K562 (cell line): ENCODE measurements around the gene CDK11B. TPM values are rescaled to one million over a fixed set of nuclear protein-coding genes. Genes with fewer than 3 reads are reported as not detected.

Experiments
- ATAC-seq: fragments of 200-7000 bp; cut with Tn5 transposase; 3 replicates; pipeline ENCODE4 v1.9.1; 2020; ENCODE audit warnings: moderate library complexity
- BruUV-seq: library from RNA; stranded (reverse); fragments of 400-500 nt; replicated peaks from 2 replicates; lab custom pipeline; 2021; lab: Mats Ljungman, UMichigan
- CTCF ChIA-PET: fragments of 300-600 bp; formaldehyde crosslinking; extraction: SDS; loops from one replicate; lab custom pipeline; 2021; ENCODE audit warnings: low intra/inter-chr PET ratio; lab: Yijun Ruan, JAX
- POLR2A ChIA-PET: fragments of 300-600, 350-650 bp; sonication (Branson Sonifier 250); formaldehyde crosslinking; extraction: SDS; loops from one replicate; lab custom pipeline; 2021; ENCODE audit warnings: antibody characterized with exemption, inconsistent platforms; lab: Yijun Ruan, JAX
- DNase-seq, 4 experiments: peaks; one replicate each; pipeline versions ENCODE4 v3.0.0 to v3.0.0-alpha.2; 2011 to 2018; ENCODE audit warnings: low spot score in 3 of 4, mixed read lengths in 3 of 4; ENCODE audit errors: extremely low read depth in 1 of 4
- FAIRE-seq: peaks from 2 replicates; lab custom pipeline; 2011; peaks lifted over from hg19 to GRCh38; lab: Jason Lieb, UNC
- H2AFZ ChIP-seq: 2 replicates; pipeline ENCODE4 v1.6.0; 2011; ENCODE audit warnings: low read depth, low read length, control low read depth, inconsistent platforms
- H3K27ac ChIP-seq: fragments of 200-600 bp; 3 replicates; pipeline ENCODE4 v1.8.0; 2011; ENCODE audit warnings: low read depth, mild to moderate bottlenecking, control low read depth, inconsistent platforms, low read length, moderate library complexity, mixed read lengths; ENCODE audit errors: extremely low read depth
- H3K27me3 ChIP-seq, 2 experiments: fragments of 300-600 bp in 1 of 2; 2 replicates in 1 of 2; 3 replicates in 1 of 2; pipeline versions ENCODE4 v1.6.0 to v1.8.0; 2011; ENCODE audit warnings: inconsistent platforms in 2 of 2, low read length in 2 of 2, mild to moderate bottlenecking in 1 of 2, mixed read lengths in 1 of 2, moderate library complexity in 1 of 2; ENCODE audit not compliant: control insufficient read depth in 2 of 2, insufficient read depth in 2 of 2
- H3K36me3 ChIP-seq: fragments of 300-600 bp; 3 replicates; pipeline ENCODE4 v1.8.0; 2011; ENCODE audit warnings: mild to moderate bottlenecking, low read length, inconsistent platforms; ENCODE audit not compliant: control insufficient read depth, insufficient read depth
- H3K4me1 ChIP-seq, 2 experiments: fragments of 200-600 bp in 1 of 2; replicated peaks in 1 of 2; 2 replicates in 1 of 2; 3 replicates in 1 of 2; pipeline versions ENCODE4 v1.5.1 to v1.8.0; 2011; ENCODE audit warnings: inconsistent platforms in 2 of 2, low read length in 2 of 2, mild to moderate bottlenecking in 1 of 2, mixed read lengths in 1 of 2, moderate library complexity in 1 of 2; ENCODE audit not compliant: control insufficient read depth in 2 of 2, insufficient read depth in 2 of 2
- H3K4me2 ChIP-seq: 2 replicates; pipeline ENCODE4 v1.6.1; 2011; ENCODE audit warnings: low read length, control low read depth, inconsistent platforms, mixed read lengths; ENCODE audit not compliant: insufficient read depth
- H3K4me3 ChIP-seq: fragments of 200-600 bp; sonication (generic), shearing (Covaris generic); 2 replicates; pipeline ENCODE4 v1.5.1; 2016; ENCODE audit warnings: control low read depth, inconsistent platforms
- H3K79me2 ChIP-seq: fragments of 200-600 bp; 3 replicates; pipeline ENCODE4 v1.8.0; 2011; ENCODE audit warnings: low read length, inconsistent platforms; ENCODE audit not compliant: control insufficient read depth, insufficient read depth
- H3K9ac ChIP-seq, 2 experiments: 2 replicates each; pipeline versions ENCODE4 v1.6.0 to v1.6.1; 2011; ENCODE audit warnings: low read depth in 2 of 2, low read length in 2 of 2, control low read depth in 1 of 2, inconsistent platforms in 1 of 2, mild to moderate bottlenecking in 1 of 2, mixed read lengths in 1 of 2; ENCODE audit not compliant: insufficient read depth in 1 of 2
- H3K9me1 ChIP-seq: one replicate; pipeline ENCODE4 v1.6.0; 2011; ENCODE audit warnings: inconsistent platforms, mild to moderate bottlenecking, low read length, moderate library complexity; ENCODE audit not compliant: control insufficient read depth, insufficient read depth
- H3K9me3 ChIP-seq: replicated peaks from 2 replicates; pipeline ENCODE4 v1.5.1; 2011; ENCODE audit warnings: low read depth, low read length, inconsistent platforms; ENCODE audit not compliant: control insufficient read depth, insufficient read depth
- H4K20me1 ChIP-seq: replicated peaks from 2 replicates; pipeline ENCODE4 v1.6.1; 2011; ENCODE audit warnings: low read length, inconsistent platforms, mixed read lengths; ENCODE audit not compliant: control insufficient read depth, insufficient read depth
- BACH1 ChIP-seq: fragments of 200-800 bp; sonication (Bioruptor generic); IDR thresholded peaks from 2 replicates; pipeline ENCODE4 v1.6.1; 2016; ENCODE audit warnings: missing genetic modification characterization, missing compliant biosample characterization
- BCOR ChIP-seq: fragments of 450-650 bp; IDR thresholded peaks from 2 replicates; pipeline ENCODE4 v1.6.1; 2016
- CC2D1A ChIP-seq: fragments of 450-650 bp; IDR thresholded peaks from 2 replicates; pipeline ENCODE4 v1.6.1; 2017; ENCODE audit warnings: mild to moderate bottlenecking
- DMBX1 ChIP-seq: fragments of 250-450 bp; sonication (Bioruptor Pico); IDR thresholded peaks from 2 replicates; pipeline ENCODE4 v1.8.0; 2022; ENCODE audit warnings: inconsistent platforms, mild to moderate bottlenecking, moderate library complexity, borderline replicate concordance
- E2F8 ChIP-seq: fragments of 450-650 bp; IDR thresholded peaks from 2 replicates; pipeline ENCODE4 v1.7.1; 2018; ENCODE audit warnings: mild to moderate bottlenecking, low read depth; ENCODE audit not compliant: partially characterized antibody
- EP300 ChIP-seq: IDR thresholded peaks from 2 replicates; pipeline ENCODE4 v1.6.1; 2012; ENCODE audit warnings: low read length, improper control_type of control experiment
- FOXP4 ChIP-seq: sonication (generic); formaldehyde crosslinking; IDR thresholded peaks from 2 replicates; pipeline ENCODE4 v1.8.0; 2022; ENCODE audit warnings: mild to moderate bottlenecking, missing genetic modification reagents, borderline replicate concordance
- HLTF ChIP-seq: fragments of 450-650 bp; IDR thresholded peaks from 2 replicates; pipeline ENCODE4 v1.6.1; 2016
- LEF1 ChIP-seq: fragments of 450-650 bp; IDR thresholded peaks from 2 replicates; pipeline ENCODE4 v1.6.1; 2016; ENCODE audit warnings: mild to moderate bottlenecking
- MAFK ChIP-seq: IDR thresholded peaks from 2 replicates; pipeline ENCODE4 v1.6.1; 2011; ENCODE audit warnings: low read length, improper control_type of control experiment
- MCM3 ChIP-seq: fragments of 450-650 bp; IDR thresholded peaks from 2 replicates; pipeline ENCODE4 v1.6.1; 2016
- SAFB2 ChIP-seq: fragments of 200-400 bp; formaldehyde crosslinking; IDR thresholded peaks from 2 replicates; pipeline ENCODE4 v1.6.1; 2018; ENCODE audit warnings: borderline replicate concordance, low read length, low read depth, moderate library complexity; ENCODE audit not compliant: severe bottlenecking
- SMAD3 ChIP-seq: fragments of 450-650 bp; formaldehyde crosslinking; conservative IDR thresholded peaks from 2 replicates; pipeline ENCODE4 v1.4.0; 2020; ENCODE audit warnings: mild to moderate bottlenecking
- ZNF644 ChIP-seq: fragments of 200-800 bp; sonication (Bioruptor generic); IDR thresholded peaks from 2 replicates; pipeline ENCODE4 v1.6.1; 2016; ENCODE audit warnings: low read depth, missing genetic modification characterization, missing compliant biosample characterization
- ZNF75A ChIP-seq: fragments of 450-650 bp; formaldehyde crosslinking; IDR thresholded peaks from 2 replicates; pipeline ENCODE4 v1.4.0; 2020; ENCODE audit warnings: mild to moderate bottlenecking
- ZNF830 ChIP-seq: fragments of 250-450 bp; sonication (Bioruptor Pico); IDR thresholded peaks from 2 replicates; pipeline ENCODE4 v1.5.0; 2021; ENCODE audit warnings: mild to moderate bottlenecking
- WGBS: fragments of 100-300 bp; shearing (Covaris generic); methylation state at CpG from one replicate; pipeline ENCODE4 v1.1.6; 2016; ENCODE audit warnings: low coverage, mixed read lengths; ENCODE audit not compliant: insufficient coverage; ENCODE audit errors: missing lambda C conversion rate; 5-methylcytosine and 5-hydroxymethylcytosine counted together
- in situ Hi-C: fragments of 300-500 bp; cut with MboI; formaldehyde crosslinking; loops from 4 replicates; pipeline ENCODE4 v1.15.0; 2018; ENCODE audit warnings: inconsistent platforms, mixed read lengths
- intact Hi-C: fragments of 100-400 bp; cut with micrococcal nuclease; formaldehyde crosslinking; loops from 2 replicates; pipeline ENCODE4 v1.14.2; 2022
- polyA plus RNA-seq, 8 experiments: library from polyadenylated mRNA; depleted of rRNA in 4 of 8; stranded (reverse) in 5 of 8; unstranded in 3 of 8; fragments of >200 nt; fragmentation: Nextera tagmentation in 2 of 8; fragmentation: Illumina TruSeq in 1 of 8; extraction: Ambion mirVana in 2 of 8; extraction: Trizol in 1 of 8; gene quantifications; 2 replicates each; pipeline versions ENCODE4 v1.2.1 to v1.2.3, GENCODE V29; 2011 to 2014; ENCODE audit warnings: inconsistent platforms in 1 of 8, missing spikeins in 1 of 8
- total RNA-seq, 7 experiments: library from RNA; depleted of rRNA in 6 of 7; stranded (reverse); fragments of >200 nt in 6 of 7; fragmentation: Illumina TruSeq in 2 of 7; extraction: Trizol in 2 of 7; gene quantifications; 2 replicates each; pipeline versions ENCODE4 v1.2.1 to v1.2.3, GENCODE V29; 2011 to 2021; ENCODE audit warnings: low replicate concordance in 1 of 7

The CDK11B gene
- total and polyA plus RNA-seq, 9 of the 15 experiments (the other 6 are each of a cell fraction or from before 2014, with no cell fraction given): 2.8 to 52.2 (median 19.5) TPM

GRCh38 chr1:1597275-1597930, 61.4 kb downstream of the CDK11B start (continued):
- no peak for TF ChIP-seq SAFB2
- TF ChIP-seq MCM3: no peak
- TF ChIP-seq LEF1: peak; percentile 54

- DNase-seq: peak in 1 of 4 experiments; percentile 23
- 28% methylated on average over 12 of the region's 12 CpGs for WGBS
- intact Hi-C loops: no loop called here
- Histone ChIP-seq H3K9me1 (no peaks in the 10 kb centered on the region), H3K79me2 (no peaks in the 10 kb centered on the region; the same call in 2 of the 3 replicates), H3K27ac (peak overlapping the region; percentile 38; the same call in 2 of the 3 replicates), H3K9ac (peak overlapping the region; percentile 49 to 83; a peak in 3 of 4 replicates), H3K9me3 (no peaks in the 10 kb centered on the region), H3K4me2 (peak overlapping the region; percentile 55), H3K27me3 (no peaks in the 10 kb centered on the region), H3K36me3 (no peaks in the 10 kb centered on the region), H2AFZ (peak overlapping the region; percentile 73), H4K20me1 (no peaks in the 10 kb centered on the region; the same call in 1 of the 2 replicates), H3K4me1 (peaks cover 17 to 63% of the 10 kb centered on the region in 2 experiments; a peak in 4 of 5 replicates), H3K4me3 (no peak overlapping the region)
- ChIA-PET CTCF (no interaction called here), POLR2A (interaction anchor here (0.6 to 2.2 kb wide), 7 partner anchors 8 to 309 kb away, joined by 3 to 13 read pairs (median 4); no protein-coding TSS in a partner anchor)
- no peak for FAIRE-seq
- no TSS peak for BruUV-seq
- in situ Hi-C loops: no loop called here
- peak; percentile 18 for ATAC-seq
- TF ChIP-seq ZNF644 (tag) (no peak), BCOR (peak; percentile 65; the same call in 1 of the 2 replicates), ZNF75A (CRISPR knock-in tag) (no peak), E2F8 (no peak), ZNF830 (CRISPR knock-in tag) (no peak), BACH1 (tag) (no peak), DMBX1 (CRISPR knock-in tag) (no peak), HLTF (peak; percentile 21; the same call in 1 of the 2 replicates), FOXP4 (CRISPR knock-in tag) (no peak), MAFK (no peak), SMAD3 (CRISPR knock-in tag) (no peak), CC2D1A (peak; percentile 38; the same call in 1 of the 2 replicates), EP300 (no peak)
Observed at GRCh38 chr1:1596493-1597274, 62.1 kb downstream of the CDK11B start.
